H1 (cell line): ENCODE measurements around the gene ATP6V1G3. TPM values are rescaled to one million over a fixed set of nuclear protein-coding genes. Genes with fewer than 3 reads are reported as not detected.

ENCODE experiments used
- CTCF ChIA-PET: fragments of 300-600 bp; sonication (Branson Sonifier 250); formaldehyde crosslinking; loops from one replicate; lab custom pipeline; 2021; ENCODE audit not compliant: partially characterized antibody; lab: Charles Lee
- POLR2A ChIA-PET: fragments of 300-600 bp; sonication (Branson Sonifier 250); formaldehyde crosslinking; loops from one replicate; lab custom pipeline; 2021; ENCODE audit warnings: inconsistent platforms; ENCODE audit not compliant: partially characterized antibody; lab: Charles Lee
- DNase-seq, 2 experiments: peaks; one replicate each; pipeline versions ENCODE4 v3.0.0 to v3.0.0-alpha.2; 2010 to 2022; ENCODE audit warnings: low spot score in 2 of 2, low read depth in 1 of 2, mixed read lengths in 1 of 2
- FAIRE-seq: peaks from 2 replicates; lab custom pipeline; 2011; peaks lifted over from hg19 to GRCh38; lab: Jason Lieb, UNC
- H2AFZ ChIP-seq: 2 replicates; pipeline ENCODE4 v1.8.1; 2012; ENCODE audit warnings: low read length, inconsistent platforms
- H2AK5ac ChIP-seq: 2 replicates; pipeline ENCODE4 v1.6.1; 2013; ENCODE audit warnings: low read depth, low read length
- H2BK120ac ChIP-seq: replicated peaks from 2 replicates; pipeline ENCODE3; 2013; ENCODE audit warnings: low read depth, low read length, inconsistent platforms
- H2BK12ac ChIP-seq: 2 replicates; pipeline ENCODE4 v1.6.1; 2013; ENCODE audit warnings: low read depth, low read length
- H2BK15ac ChIP-seq: 2 replicates; pipeline ENCODE4 v1.6.1; 2013; ENCODE audit warnings: low read length
- H2BK20ac ChIP-seq: 2 replicates; pipeline ENCODE4 v1.6.1; 2013; ENCODE audit warnings: low read length
- H2BK5ac ChIP-seq: 2 replicates; pipeline ENCODE4 v1.6.1; 2013; ENCODE audit warnings: low read depth, low read length
- H3K14ac ChIP-seq: 2 replicates; pipeline ENCODE4 v1.6.1; 2013; ENCODE audit warnings: inconsistent platforms; ENCODE audit not compliant: insufficient read length
- H3K18ac ChIP-seq: 2 replicates; pipeline ENCODE4 v1.6.1; 2013; ENCODE audit warnings: low read length; ENCODE audit errors: extremely low read depth
- H3K23ac ChIP-seq: 2 replicates; pipeline ENCODE4 v1.6.1; 2013; ENCODE audit warnings: inconsistent platforms; ENCODE audit not compliant: insufficient read length
- H3K23me2 ChIP-seq: 2 replicates; pipeline ENCODE4 v1.6.1; 2013; ENCODE audit warnings: low read depth, low read length
- H3K27ac ChIP-seq: 2 replicates; pipeline ENCODE4 v1.6.1; 2011; ENCODE audit warnings: low read depth, low read length, inconsistent platforms
- H3K27me3 ChIP-seq, 4 experiments: replicated peaks in 1 of 4; 1 replicate in 1 of 4; 2 replicates in 3 of 4; pipeline versions ENCODE4 v1.6.1 to v1.8.1; 2011 to 2013; ENCODE audit warnings: low read length in 3 of 4, mild to moderate bottlenecking in 3 of 4, inconsistent platforms in 2 of 4, mixed read lengths in 2 of 4, moderate library complexity in 1 of 4; ENCODE audit not compliant: control insufficient read depth in 3 of 4, insufficient read depth in 3 of 4; ENCODE audit errors: extremely low read depth in 1 of 4
- H3K36me3 ChIP-seq, 4 experiments: 2 replicates each; pipeline versions ENCODE4 v1.6.1 to v1.8.1; 2011 to 2013; ENCODE audit warnings: mild to moderate bottlenecking in 4 of 4, low read length in 3 of 4, moderate library complexity in 2 of 4, control low read depth in 1 of 4, inconsistent platforms in 1 of 4; ENCODE audit not compliant: insufficient read depth in 4 of 4, control insufficient read depth in 2 of 4
- H3K4ac ChIP-seq: replicated peaks from 2 replicates; pipeline ENCODE3; 2013; ENCODE audit warnings: low read length, low read depth, mixed read lengths, inconsistent platforms; ENCODE audit not compliant: insufficient read length
- H3K4me1 ChIP-seq, 4 experiments: replicated peaks in 1 of 4; 1 replicate in 1 of 4; 2 replicates in 3 of 4; pipeline versions ENCODE4 v1.6.1 to v1.8.1; 2011 to 2013; ENCODE audit warnings: low read length in 3 of 4, inconsistent platforms in 2 of 4, mixed read lengths in 1 of 4; ENCODE audit not compliant: insufficient read depth in 4 of 4, control insufficient read depth in 3 of 4
- H3K4me2 ChIP-seq, 2 experiments: 2 replicates each; pipeline versions ENCODE4 v1.6.1 to v1.8.1; 2011 to 2013; ENCODE audit warnings: low read depth in 2 of 2, low read length in 2 of 2, control low read depth in 1 of 2, inconsistent platforms in 1 of 2, mild to moderate bottlenecking in 1 of 2; ENCODE audit not compliant: insufficient read depth in 1 of 2
- H3K4me3 ChIP-seq, 4 experiments: fragments of 200-600, 300-600 bp in 1 of 4; sonication (generic), shearing (Covaris generic), sonication (Bioruptor Twin) in 1 of 4; 2 replicates each; pipeline versions ENCODE4 v1.5.1 to v1.8.1; 2011 to 2016; ENCODE audit warnings: low read length in 4 of 4, low read depth in 3 of 4, control low read depth in 2 of 4, inconsistent platforms in 2 of 4, mild to moderate bottlenecking in 2 of 4, mixed read lengths in 1 of 4, moderate library complexity in 1 of 4; ENCODE audit not compliant: insufficient read depth in 2 of 4; ENCODE audit errors: extremely low read depth in 1 of 4
- H3K56ac ChIP-seq: replicated peaks from 2 replicates; pipeline ENCODE3; 2013; ENCODE audit warnings: low read depth, mild to moderate bottlenecking, mixed read lengths, low read length, inconsistent platforms; ENCODE audit not compliant: insufficient read length
- H3K79me1 ChIP-seq: 2 replicates; pipeline ENCODE4 v1.6.1; 2013; ENCODE audit warnings: low read depth, low read length, control low read depth
- H3K79me2 ChIP-seq, 2 experiments: 2 replicates each; pipeline versions ENCODE4 v1.6.1 to v1.8.1; 2012 to 2013; ENCODE audit warnings: low read length in 2 of 2, mild to moderate bottlenecking in 2 of 2, inconsistent platforms in 1 of 2; ENCODE audit not compliant: insufficient read depth in 2 of 2, control insufficient read depth in 1 of 2
- H3K9ac ChIP-seq, 4 experiments: replicated peaks in 1 of 4; 1 replicate in 1 of 4; 2 replicates in 3 of 4; pipeline versions ENCODE4 v1.6.1 to v1.8.1; 2011 to 2013; ENCODE audit warnings: low read depth in 3 of 4, low read length in 3 of 4, control low read depth in 2 of 4, mild to moderate bottlenecking in 2 of 4, moderate library complexity in 2 of 4, inconsistent platforms in 1 of 4; ENCODE audit errors: extremely low read depth in 1 of 4
- H3K9me3 ChIP-seq, 2 experiments: 2 replicates each; pipeline versions ENCODE4 v1.6.1 to v1.8.1; 2012 to 2013; ENCODE audit warnings: mild to moderate bottlenecking in 2 of 2, moderate library complexity in 2 of 2, control low read depth in 1 of 2, inconsistent platforms in 1 of 2, low read depth in 1 of 2, low read length in 1 of 2, mixed read lengths in 1 of 2; ENCODE audit not compliant: insufficient read depth in 2 of 2
- H4K20me1 ChIP-seq, 2 experiments: replicated peaks in 1 of 2; 2 replicates each; pipeline versions ENCODE3 to v1.8.1; 2011 to 2013; ENCODE audit warnings: inconsistent platforms in 2 of 2, low read length in 2 of 2, mild to moderate bottlenecking in 1 of 2; ENCODE audit not compliant: insufficient read depth in 2 of 2, control insufficient read depth in 1 of 2
- H4K5ac ChIP-seq: 2 replicates; pipeline ENCODE4 v1.6.1; 2013; ENCODE audit warnings: low read length, low read depth, mixed read lengths, inconsistent platforms; ENCODE audit not compliant: insufficient read length
- H4K8ac ChIP-seq: 2 replicates; pipeline ENCODE4 v1.8.0; 2013; ENCODE audit warnings: mild to moderate bottlenecking, moderate library complexity, low read length, inconsistent platforms; ENCODE audit not compliant: insufficient read depth; ENCODE audit errors: extremely low read depth
- H4K91ac ChIP-seq: replicated peaks from 2 replicates; pipeline ENCODE3; 2013; ENCODE audit warnings: low read length, mixed read lengths, inconsistent platforms; ENCODE audit not compliant: insufficient read length
- CHD2 ChIP-seq: IDR thresholded peaks from 2 replicates; pipeline ENCODE4 v1.6.1; 2012; ENCODE audit warnings: low read length, improper control_type of control experiment
- GABPA ChIP-seq: IDR thresholded peaks from 2 replicates; pipeline ENCODE4 v1.6.1; 2011; ENCODE audit warnings: mild to moderate bottlenecking, low read length, moderate library complexity, borderline replicate concordance; ENCODE audit not compliant: insufficient read depth
- HDAC6 ChIP-seq: IDR thresholded peaks from one replicate; pipeline ENCODE4 v1.7.1; 2012; ENCODE audit warnings: low read depth, mild to moderate bottlenecking, inconsistent platforms, low read length, moderate library complexity
- JUND ChIP-seq: IDR thresholded peaks from 2 replicates; pipeline ENCODE4 v1.6.1; 2011; ENCODE audit warnings: mild to moderate bottlenecking, improper control_type of control experiment, low read length
- KDM5A ChIP-seq: fragments of 200-600 bp; IDR thresholded peaks from 2 replicates; pipeline ENCODE4 v1.7.1; 2012; ENCODE audit warnings: mild to moderate bottlenecking, low read length, inconsistent platforms, mixed read lengths
- NANOG ChIP-seq: IDR thresholded peaks from 2 replicates; pipeline ENCODE4 v1.6.1; 2011; ENCODE audit warnings: low read length, low read depth, mild to moderate bottlenecking, inconsistent platforms; ENCODE audit not compliant: insufficient read depth, poor library complexity, severe bottlenecking
- TEAD4 ChIP-seq: IDR thresholded peaks from 2 replicates; pipeline ENCODE4 v1.6.1; 2012; ENCODE audit warnings: low read depth, low read length, inconsistent platforms, mixed read lengths
- WGBS, 2 experiments: shearing (Covaris generic) in 1 of 2; methylation state at CpG; one replicate each; pipeline versions ENCODE4 v1.1.6 to v1.1.7; 2013 to 2015; ENCODE audit warnings: low lambda C conversion rate in 2 of 2, mixed read lengths in 2 of 2, inconsistent platforms in 1 of 2, low coverage in 1 of 2, missing lambda C conversion rate in 1 of 2; ENCODE audit not compliant: insufficient replicate concordance in 2 of 2, insufficient coverage in 1 of 2, insufficient read length in 1 of 2; ENCODE audit errors: extremely low coverage in 1 of 2, missing lambda C conversion rate in 1 of 2; 5-methylcytosine and 5-hydroxymethylcytosine counted together
- polyA plus RNA-seq, 7 experiments: library from polyadenylated mRNA; depleted of rRNA in 3 of 7; stranded (reverse) in 5 of 7; unstranded in 2 of 7; fragments of >200 nt in 5 of 7; fragments of 200-250 nt in 2 of 7; gene quantifications; 1 replicate in 5 of 7; 2 replicates in 1 of 7; 4 replicates in 1 of 7; pipeline versions ENCODE4 v1.2.1 to v1.2.3, GENCODE V29; 2011 to 2013; ENCODE audit warnings: missing spikeins in 2 of 7, mixed read lengths in 2 of 7
- total RNA-seq: library from RNA; stranded (reverse); fragmentation: NEBNext Ultra II Directional; extraction: Animal tissue kit (Norgen Biotek cat#: 25700); gene quantifications from 2 replicates; pipeline ENCODE4 v1.2.1, GENCODE V29; 2021

ATP6V1G3 gene
- total and polyA plus RNA-seq, 2 of the 8 experiments (the other 6 are each of a cell fraction or from before 2014, with no cell fraction given): not detected

DNA sequence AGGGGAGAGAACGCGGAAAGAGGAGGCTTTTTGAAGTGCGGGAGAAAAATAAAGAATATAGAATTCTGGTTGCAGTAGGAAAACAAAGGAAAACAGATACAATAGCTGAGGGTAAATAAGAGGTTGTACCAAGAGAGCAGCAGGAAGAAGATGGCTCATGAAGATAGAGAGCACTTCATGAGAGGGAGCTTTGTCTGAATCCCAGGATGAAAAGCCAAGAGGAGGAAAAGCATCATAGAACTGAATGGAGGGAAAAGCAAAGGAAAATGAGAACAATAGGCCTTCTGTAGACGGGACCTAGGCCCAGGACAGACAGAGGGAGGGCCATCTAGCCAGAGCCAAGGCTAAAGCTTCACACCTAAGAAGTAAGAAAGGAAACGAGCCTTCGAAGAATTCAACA lies 49.5 kb downstream of the ATP6V1G3 start:
- Histone ChIP-seq H3K9ac (no peak overlapping the region), H4K91ac (no peak overlapping the region), H2BK120ac (no peak overlapping the region), H2AK5ac (no peak overlapping the region), H2BK15ac (no peak overlapping the region), H3K4me2 (no peak overlapping the region), H2BK12ac (no peak overlapping the region), H2BK20ac (no peak overlapping the region), H3K9me3 (no peaks in the 10 kb centered on the region), H4K5ac (no peak overlapping the region), H3K14ac (no peak overlapping the region), H3K18ac (no peak overlapping the region; the same call in 1 of the 2 replicates), H3K4ac (no peak overlapping the region), H3K36me3 (no peaks in the 10 kb centered on the region), H3K4me3 (no peak overlapping the region), H3K56ac (no peak overlapping the region), H3K4me1 (no peaks in the 10 kb centered on the region), H3K79me1 (no peaks in the 10 kb centered on the region), H3K23me2 (no peaks in the 10 kb centered on the region), H3K27ac (no peak overlapping the region), H4K20me1 (no peaks in the 10 kb centered on the region), H3K27me3 (no peaks in the 10 kb centered on the region), H4K8ac (no peak overlapping the region), H2AFZ (no peak overlapping the region), H3K79me2 (no peaks in the 10 kb centered on the region), H3K23ac (no peak overlapping the region), H2BK5ac (no peak overlapping the region)
- WGBS, 2 experiments: 94% methylated on average over 6 of the region's 6 CpGs; no CpG with 5 or more reads in 1 of the 2 experiments
- DNase-seq: no peak
- CTCF ChIA-PET: interaction anchor here (1.1 to 2.7 kb wide), 2 partner anchors 10 to 402 kb away, joined by 3 to 9 read pairs; no protein-coding TSS in a partner anchor
- no peak for FAIRE-seq
- POLR2A ChIA-PET: no interaction called here
- TF ChIP-seq NANOG: no peak
- TF ChIP-seq CHD2: no peak
- TF ChIP-seq KDM5A: no peak
- TF ChIP-seq HDAC6: no peak
- no peak for TF ChIP-seq GABPA
- TF ChIP-seq JUND: no peak
- no peak for TF ChIP-seq TEAD4
